Gastrocnemius medialis (tissue), 4 donors: ENCODE data around the gene OSMR. TPM values are rescaled to one million over a fixed set of nuclear protein-coding genes. Genes with fewer than 3 reads are reported as not detected.

Experiments
- ATAC-seq, 2 donors: fragments of 150-250 bp; one replicate each; pipeline ENCODE4 v1.9.1; 2016
- DNase-seq, 2 donors: peaks; one replicate each; pipeline ENCODE4 v3.0.0-alpha.2; 2019
- H3K27ac ChIP-seq, 4 donors: fragments of 200-600 bp; sonication (generic); 1 replicate in 1 of 4; 2 replicates in 3 of 4; pipeline ENCODE4 v1.5.1; 2016 to 2018; ENCODE audit warnings: mild to moderate bottlenecking in 2 of 4, moderate library complexity in 1 of 4
- H3K27me3 ChIP-seq, 3 donors: fragments of 200-600 bp; sonication (generic) in 2 of 3; 1 replicate in 1 of 3; 2 replicates in 2 of 3; pipeline versions ENCODE4 v1.5.1 to v1.6.0; 2016 to 2019; ENCODE audit warnings: mild to moderate bottlenecking in 1 of 3, moderate library complexity in 1 of 3
- H3K36me3 ChIP-seq, 2 donors: fragments of 200-600 bp; sonication (generic) in 1 of 2; one replicate each; pipeline ENCODE4 v1.5.1; 2017 to 2018
- H3K4me1 ChIP-seq, 2 donors: fragments of 200-600 bp; sonication (generic) in 1 of 2; one replicate each; pipeline ENCODE4 v1.5.1; 2016 to 2017; ENCODE audit warnings: mild to moderate bottlenecking in 2 of 2
- H3K4me3 ChIP-seq, 4 donors: fragments of 200-600 bp; sonication (generic) in 3 of 4; 1 replicate in 1 of 4; 2 replicates in 3 of 4; pipeline ENCODE4 v1.5.1; 2016 to 2019; ENCODE audit warnings: mild to moderate bottlenecking in 2 of 4
- H3K9me3 ChIP-seq, 3 donors: fragments of 200-600 bp; sonication (generic) in 2 of 3; 1 replicate in 1 of 3; 2 replicates in 2 of 3; pipeline ENCODE4 v1.5.1; 2016 to 2019
- CTCF ChIP-seq, 5 experiments: fragments of 450-650 bp in 3 of 5; fragments of 200-600 bp in 2 of 5; sonication (generic) in 2 of 5; IDR thresholded peaks in 4 of 5; conservative IDR thresholded peaks in 1 of 5; 1 replicate in 4 of 5; 2 replicates in 1 of 5; pipeline ENCODE4 v1.5.1; 2016 to 2019; ENCODE audit warnings: antibody characterized with exemption in 5 of 5, mild to moderate bottlenecking in 3 of 5, moderate library complexity in 3 of 5
- POLR2A ChIP-seq, 2 donors: fragments of 450-650 bp; IDR thresholded peaks; one replicate each; pipeline ENCODE4 v1.6.1; 2017; ENCODE audit warnings: antibody characterized with exemption in 2 of 2, mild to moderate bottlenecking in 2 of 2, moderate library complexity in 2 of 2
- in situ Hi-C, 4 donors: fragments of 200-750 bp; cut with MboI; loops; one replicate each; pipeline versions ENCODE4 v1.15.0 to v1.8.0; 2017; ENCODE audit warnings: low sequenced_read_pairs in 4 of 4
- intact Hi-C: fragments of 100-400 bp; cut with DNase I; formaldehyde crosslinking; loops from one replicate; pipeline ENCODE4 v1.15.1; 2023; ENCODE audit warnings: low total_unique reads
- total RNA-seq, 4 donors: library from RNA; depleted of rRNA; stranded (reverse); fragments of >200 nt; gene quantifications; one replicate each; pipeline versions ENCODE4 v1.1.0 to v1.2.3, GENCODE V29; 2016

The OSMR gene
- total RNA-seq, 4 donors from 2014 or later: 4.9 to 12.4 (median 6.5) TPM

GRCh38 chr5:38978036-38978435 is 132.2 kb downstream of the OSMR start:
- no peak overlapping the region for H3K27ac ChIP-seq
- in situ Hi-C loops (no loop called here), intact Hi-C loops (no loop called here)
- no peaks in the 10 kb centered on the region for H3K9me3 ChIP-seq
- TF ChIP-seq POLR2A (IDR thresholded peaks at IDR 0.05): no peak
- no peak for TF ChIP-seq CTCF (IDR thresholded peaks at IDR 0.05 in 4 of 5, conservative IDR thresholded peaks at IDR 0.05 in 1 of 5)
- H3K4me1 ChIP-seq: no peaks in the 10 kb centered on the region
- DNase-seq (no peak), ATAC-seq (no peak)
- no peak overlapping the region for H3K4me3 ChIP-seq
- H3K27me3 ChIP-seq: no peaks in the 10 kb centered on the region
- peaks cover 0 to 21% of the 10 kb centered on the region in 2 donors for H3K36me3 ChIP-seq

- H3K36me3 ChIP-seq: peaks cover 0 to 8% of the 10 kb centered on the region in 2 donors
- DNase-seq (no peak), ATAC-seq (no peak)
- no peak for TF ChIP-seq CTCF (IDR thresholded peaks at IDR 0.05 in 4 of 5, conservative IDR thresholded peaks at IDR 0.05 in 1 of 5)
- TF ChIP-seq POLR2A (IDR thresholded peaks at IDR 0.05): no peak
- H3K4me1 ChIP-seq: no peaks in the 10 kb centered on the region
- intact Hi-C loops: no loop called here
- H3K9me3 ChIP-seq: no peaks in the 10 kb centered on the region
- no peak overlapping the region for H3K4me3 ChIP-seq
- in situ Hi-C loops: no loop called here
- H3K27ac ChIP-seq: no peak overlapping the region
- H3K27me3 ChIP-seq: no peaks in the 10 kb centered on the region
Measured at GRCh38 chr5:38979535-38979934, 133.7 kb downstream of the OSMR start.

Other genes with a start within 250 kb of the OSMR start
- gene RICTOR, start 228.4 kb downstream of the OSMR start, total RNA-seq: 10 to 100 TPM; 28.9 to 56.9 (median 37.0) TPM